ENCODE results near the gene RBAK.
"Not testable (repeated sequence)": the region's sequence is repeated elsewhere in the genome, so short reads cannot be mapped to it uniquely, and the experiment has no call there.

- TF ChIP-seq POLR2AphosphoS5 (IDR thresholded peaks at IDR 0.05; ENCODE audit: borderline replicate concordance, low read depth, low read length); EZH2 (IDR thresholded peaks at IDR 0.05); FOXP2 (optimal IDR thresholded peaks at IDR 0.05; ENCODE audit: control extremely low read depth, extremely low read length, insufficient read depth): not testable (repeated sequence)
Measured at GRCh38 chr7:5046397-5046732, 705 bp downstream of the RBAK start.

Measured in SK-N-MC (cell line).